Measurements from ENCODE around the gene GUCY1B1.
"Not testable (repeated sequence)": the region's sequence is repeated elsewhere in the genome, so short reads cannot be mapped to it uniquely, and the experiment has no call there.

The GUCY1B1 gene

GRCh38 chr4:155761916-155762315, 3.1 kb downstream of the GUCY1B1 start:
- no peak for DNase-seq (ENCODE audit: low read depth)

GRCh38 chr4:155762334-155762733, 3.5 kb downstream of the GUCY1B1 start:
- no peak for DNase-seq (ENCODE audit: low read depth)

GRCh38 chr4:155763551-155763950, 4.7 kb downstream of the GUCY1B1 start:
- DNase-seq (ENCODE audit: low read depth), result no peak

GRCh38 chr4:155765149-155765548, 6.3 kb downstream of the GUCY1B1 start:
- no peak for DNase-seq (ENCODE audit: low read depth)

GRCh38 chr4:155766622-155767021, 7.8 kb downstream of the GUCY1B1 start:
- no peak for DNase-seq (ENCODE audit: low read depth)

- DNase-seq (ENCODE audit: low read depth), result no peak
Measured at GRCh38 chr4:155768370-155768769, 9.5 kb downstream of the GUCY1B1 start.

- DNase-seq (ENCODE audit: low read depth), result no peak
Measured at GRCh38 chr4:155769090-155769489, 10.3 kb downstream of the GUCY1B1 start.

GRCh38 chr4:155772459-155773195, 13.8 kb downstream of the GUCY1B1 start:
- DNase-seq (ENCODE audit: low read depth), result no peak

GRCh38 chr4:155773196-155773800, 14.5 kb downstream of the GUCY1B1 start:
- DNase-seq (ENCODE audit: low read depth), result no peak

- DNase-seq (ENCODE audit: low read depth), result no peak
Measured at GRCh38 chr4:155774033-155774432, 15.2 kb downstream of the GUCY1B1 start.

GRCh38 chr4:155777971-155778735, 19.3 kb downstream of the GUCY1B1 start:
- DNase-seq (ENCODE audit: low read depth), result no peak

- no peak for DNase-seq (ENCODE audit: low read depth)
Measured at GRCh38 chr4:155780775-155781174, 22.0 kb downstream of the GUCY1B1 start.

- DNase-seq (ENCODE audit: low read depth), result no peak
Measured at GRCh38 chr4:155781249-155781831, 22.5 kb downstream of the GUCY1B1 start.

GRCh38 chr4:155784637-155785036, 25.8 kb downstream of the GUCY1B1 start:
- DNase-seq (ENCODE audit: low read depth), result no peak

- DNase-seq (ENCODE audit: low read depth), result no peak
Measured at GRCh38 chr4:155785828-155786227, 27.0 kb downstream of the GUCY1B1 start.

GRCh38 chr4:155787113-155787710, 28.4 kb downstream of the GUCY1B1 start:
- DNase-seq (ENCODE audit: low read depth), result no peak

GRCh38 chr4:155789391-155789790, 30.6 kb downstream of the GUCY1B1 start:
- DNase-seq (ENCODE audit: low read depth), result no peak

GRCh38 chr4:155789982-155790381, 31.2 kb downstream of the GUCY1B1 start:
- no peak for DNase-seq (ENCODE audit: low read depth)

GRCh38 chr4:155794589-155795236, 35.9 kb downstream of the GUCY1B1 start:
- DNase-seq (ENCODE audit: low read depth), result no peak

GRCh38 chr4:155795991-155796390, 37.2 kb downstream of the GUCY1B1 start:
- DNase-seq (ENCODE audit: low read depth), result no peak

GRCh38 chr4:155797581-155797980, 38.8 kb downstream of the GUCY1B1 start:
- not testable (repeated sequence) for DNase-seq (ENCODE audit: low read depth)

Data from activated gamma-delta T cell treated with anti-CD3 and anti-CD28 coated beads, Interleukin-2, amount 50 U/mL, for 16 hours (primary cell).